ENCODE data around the gene ZNF141. TPM values are rescaled to one million over a fixed set of nuclear protein-coding genes. Genes with fewer than 3 reads are reported as not detected.
"Not testable (repeated sequence)": the region's sequence is repeated elsewhere in the genome, so short reads cannot be mapped to it uniquely, and the experiment has no call there.

Gene ZNF141
- total RNA-seq = 10 to 100 TPM; 55.2 to 59.6 TPM
- 1 to 10 TPM; 7.5 to 9.3 TPM for polyA plus RNA-seq

- Histone ChIP-seq H3K4me1 (ENCODE audit: insufficient read depth, low read length) (peaks cover 15% of the 10 kb centered on the region), H3K27me3 (ENCODE audit: insufficient read depth, low read length) (no peaks in the 10 kb centered on the region), H3K4me3 (ENCODE audit: low read length in 2 of 2) (peak within 1 kb of the TSS; percentile 68 to 99), H3K9me3 (ENCODE audit: control insufficient read depth in 1 of 2, low read length in 2 of 2) (peaks cover 0 to 19% of the 10 kb centered on the region in 2 donors), H3K27ac (ENCODE audit: low read depth, low read length) (peak within 1 kb of the TSS; percentile 78), H3K36me3 (ENCODE audit: insufficient read depth, low read length) (no peaks in the 10 kb centered on the region)
- Mint-ChIP-seq H3K4me1 (peaks cover 19 to 54% (median 35%) of the 10 kb centered on the region in 4 donors), H3K27me3 (peaks cover 0 to 3% of the 10 kb centered on the region in 2 donors), H3K9me3 (peaks cover 2 to 57% (median 39%) of the 10 kb centered on the region in 8 donors), H3K36me3 (peaks cover 37 to 49% of the 10 kb centered on the region in 2 donors), H3K4me3 (peak within 1 kb of the TSS; percentile 96 to 100 (median 99)), H3K27ac (peak within 1 kb of the TSS; percentile 98 to 99 (median 99))
- peak; percentile 90 to 97 (median 94) for DNase-seq
- CTCF ChIA-PET (ENCODE audit: partially characterized antibody) = interaction anchor here (1.3 kb wide), 2 partner anchors 94 to 137 kb away, joined by 3 to 4 read pairs; no protein-coding TSS in a partner anchor
- POLR2A ChIA-PET (ENCODE audit: partially characterized antibody) = interaction anchor here (0.7 to 3.2 kb wide), 6 partner anchors 9 to 286 kb away, joined by 3 to 33 read pairs (median 4); partner anchors contain the start of genes PIGG, ZNF718 and ZNF721
- intact Hi-C loops (cut with micrococcal nuclease) = loop anchor here (1.0 to 5.0 kb wide), 4 partner anchors 137 to 335 kb away; partner anchors contain the start of genes ATP5ME, MYL5, PIGG and ZNF718
Measured at GRCh38 chr4:337143-337931, at the start of gene ZNF141. Gene ZNF141, plus strand, starts transcription at chr4:337814. Its CDS starts 170 bp downstream, at chr4:337984.

DNA sequence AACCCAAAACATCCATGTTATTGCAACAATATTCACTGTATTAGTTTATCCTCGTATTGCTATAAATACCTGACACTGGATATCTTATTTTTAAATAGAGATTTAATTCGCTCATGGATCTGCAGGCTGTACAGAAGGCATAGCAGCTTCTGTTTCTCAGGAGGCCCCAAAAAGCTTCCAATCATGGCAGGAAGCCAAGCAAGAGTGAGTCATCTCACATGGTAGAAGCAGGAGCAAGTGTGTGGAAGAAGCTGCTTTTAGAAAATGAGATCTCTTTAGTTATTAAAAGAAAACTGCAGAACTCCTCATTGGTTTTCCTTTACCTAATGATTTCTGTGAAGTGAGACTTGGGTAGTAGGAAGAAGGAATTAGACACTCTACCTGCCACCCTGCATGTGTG lies 48.7 kb upstream of the ZNF141 start:
- H3K27me3 Mint-ChIP-seq = no peaks in the 10 kb centered on the region
- H3K4me1 ChIP-seq (ENCODE audit: insufficient read depth, low read length) = no peaks in the 10 kb centered on the region
- H3K4me3 Mint-ChIP-seq = no peak overlapping the region
- POLR2A ChIA-PET (ENCODE audit: partially characterized antibody) = no interaction called here
- no peaks in the 10 kb centered on the region for H3K9me3 ChIP-seq (ENCODE audit: control insufficient read depth in 1 of 2, low read length in 2 of 2)
- peaks cover 1 to 6% of the 10 kb centered on the region in 2 donors for H3K36me3 Mint-ChIP-seq
- H3K4me1 Mint-ChIP-seq = no peaks in the 10 kb centered on the region
- intact Hi-C loops (cut with micrococcal nuclease) = no loop called here
- CTCF ChIA-PET (ENCODE audit: partially characterized antibody) = no interaction called here
- H3K4me3 ChIP-seq (ENCODE audit: low read length in 2 of 2) = no peak overlapping the region
- H3K9me3 Mint-ChIP-seq = peaks cover 0 to 60% (median 42%) of the 10 kb centered on the region in 8 donors
- H3K27ac ChIP-seq (ENCODE audit: low read depth, low read length) = no peak overlapping the region
- no peaks in the 10 kb centered on the region for H3K36me3 ChIP-seq (ENCODE audit: insufficient read depth, low read length)
- no peak overlapping the region for H3K27ac Mint-ChIP-seq
- H3K27me3 ChIP-seq (ENCODE audit: insufficient read depth, low read length) = no peaks in the 10 kb centered on the region
- no peak for DNase-seq

DNA sequence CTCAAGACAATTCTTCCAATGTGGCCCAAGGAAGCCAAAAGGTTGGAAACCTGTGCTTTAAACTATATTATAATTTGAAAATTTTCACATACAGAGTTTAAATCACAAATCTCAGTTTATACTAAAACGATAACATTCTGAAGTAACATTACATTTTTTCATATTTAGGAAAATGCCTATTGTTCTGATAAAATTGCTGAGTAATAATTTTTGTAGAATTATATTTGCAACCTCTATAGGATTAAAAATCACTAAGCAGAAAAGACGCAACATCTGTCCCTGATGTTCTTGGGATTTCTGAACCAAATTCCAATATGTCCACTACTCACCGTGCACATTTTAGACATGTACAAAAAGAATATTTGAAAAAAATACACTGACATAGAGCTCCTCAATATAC lies 42.9 kb upstream of the ZNF141 start:
- H3K4me1 Mint-ChIP-seq = no peaks in the 10 kb centered on the region
- ChIA-PET POLR2A (ENCODE audit: partially characterized antibody) (no interaction called here), CTCF (ENCODE audit: partially characterized antibody) (no interaction called here)
- Histone ChIP-seq H3K27me3 (ENCODE audit: insufficient read depth, low read length) (no peaks in the 10 kb centered on the region), H3K9me3 (ENCODE audit: control insufficient read depth in 1 of 2, low read length in 2 of 2) (no peaks in the 10 kb centered on the region), H3K4me3 (ENCODE audit: low read length in 2 of 2) (no peak overlapping the region), H3K36me3 (ENCODE audit: insufficient read depth, low read length) (no peaks in the 10 kb centered on the region), H3K4me1 (ENCODE audit: insufficient read depth, low read length) (no peaks in the 10 kb centered on the region), H3K27ac (ENCODE audit: low read depth, low read length) (no peak overlapping the region)
- intact Hi-C loops (cut with micrococcal nuclease) = no loop called here
- H3K36me3 Mint-ChIP-seq = peaks cover 0 to 3% of the 10 kb centered on the region in 2 donors
- no peak overlapping the region for H3K4me3 Mint-ChIP-seq
- DNase-seq = no peak
- no peaks in the 10 kb centered on the region for H3K27me3 Mint-ChIP-seq
- peaks cover 2 to 31% (median 14%) of the 10 kb centered on the region in 8 donors for H3K9me3 Mint-ChIP-seq
- H3K27ac Mint-ChIP-seq = no peak overlapping the region

- Mint-ChIP-seq H3K36me3 (peaks cover 9 to 10% of the 10 kb centered on the region in 2 donors), H3K27me3 (peaks cover 11 to 14% of the 10 kb centered on the region in 2 donors), H3K27ac (no peak overlapping the region), H3K9me3 (peaks cover 4 to 69% (median 54%) of the 10 kb centered on the region in 8 donors), H3K4me3 (no peak overlapping the region), H3K4me1 (peaks cover 3 to 13% (median 12%) of the 10 kb centered on the region in 4 donors)
- Histone ChIP-seq H3K4me1 (ENCODE audit: insufficient read depth, low read length) (peaks cover 10% of the 10 kb centered on the region), H3K36me3 (ENCODE audit: insufficient read depth, low read length) (no peaks in the 10 kb centered on the region), H3K4me3 (ENCODE audit: low read length in 2 of 2) (no peak overlapping the region), H3K9me3 (ENCODE audit: control insufficient read depth in 1 of 2, low read length in 2 of 2) (peaks cover 0 to 9% of the 10 kb centered on the region in 2 donors), H3K27me3 (ENCODE audit: insufficient read depth, low read length) (no peaks in the 10 kb centered on the region), H3K27ac (ENCODE audit: low read depth, low read length) (no peak overlapping the region)
- POLR2A ChIA-PET (ENCODE audit: partially characterized antibody) = no interaction called here
- no peak for DNase-seq
- intact Hi-C loops (cut with micrococcal nuclease) = no loop called here
- CTCF ChIA-PET (ENCODE audit: partially characterized antibody) = no interaction called here
Measured at GRCh38 chr4:302381-302780, 35.2 kb upstream of the ZNF141 start.

DNA sequence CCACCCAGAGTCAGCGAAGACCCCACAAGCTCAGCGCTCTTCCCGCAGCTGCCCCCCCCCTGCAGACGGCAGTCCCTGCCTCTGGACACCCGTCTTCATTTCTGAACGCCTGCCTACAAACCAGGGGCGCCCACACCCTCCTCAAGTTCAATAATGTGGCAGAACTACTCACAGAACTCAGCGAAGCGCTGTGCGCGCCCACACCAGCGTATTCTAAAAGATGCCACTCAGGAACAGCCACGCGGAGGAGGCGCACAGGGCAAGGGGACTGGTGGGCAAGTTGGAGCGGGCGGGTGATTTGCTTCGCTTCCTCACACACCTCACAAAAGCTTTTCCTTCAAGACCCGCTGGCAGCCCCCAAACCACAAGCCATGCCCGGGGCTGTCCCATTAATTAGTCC lies 33.1 kb upstream of the ZNF141 start:
- DNase-seq; POLR2A ChIA-PET (ENCODE audit: partially characterized antibody); H3K27ac ChIP-seq (ENCODE audit: low read depth, low read length); CTCF ChIA-PET (ENCODE audit: partially characterized antibody); H3K9me3 ChIP-seq (ENCODE audit: control insufficient read depth in 1 of 2, low read length in 2 of 2); H3K4me3 Mint-ChIP-seq; H3K36me3 ChIP-seq (ENCODE audit: insufficient read depth, low read length); intact Hi-C loops (cut with micrococcal nuclease); H3K27ac Mint-ChIP-seq; H3K27me3 ChIP-seq (ENCODE audit: insufficient read depth, low read length); H3K4me3 ChIP-seq (ENCODE audit: low read length in 2 of 2): not testable (repeated sequence)
- peaks cover 4 to 79% (median 62%) of the 10 kb centered on the region in 8 donors for H3K9me3 Mint-ChIP-seq
- peaks cover 10% of the 10 kb centered on the region for H3K4me1 ChIP-seq (ENCODE audit: insufficient read depth, low read length)
- peaks cover 3 to 13% (median 12%) of the 10 kb centered on the region in 4 donors for H3K4me1 Mint-ChIP-seq
- peaks cover 11 to 14% of the 10 kb centered on the region in 2 donors for H3K27me3 Mint-ChIP-seq
- H3K36me3 Mint-ChIP-seq = peaks cover 10 to 12% of the 10 kb centered on the region in 2 donors

- Mint-ChIP-seq H3K27me3 (peaks cover 11 to 14% of the 10 kb centered on the region in 2 donors), H3K4me3 (peak within 1 kb of the TSS in 3 of 8 donors; percentile 9 to 45 (median 44)), H3K36me3 (peaks cover 10 to 12% of the 10 kb centered on the region in 2 donors), H3K27ac (no peak within 1 kb of the TSS), H3K4me1 (peaks cover 3 to 13% (median 12%) of the 10 kb centered on the region in 4 donors), H3K9me3 (peaks cover 4 to 84% (median 64%) of the 10 kb centered on the region in 8 donors)
- H3K4me3 ChIP-seq (ENCODE audit: low read length in 2 of 2) = no peak within 1 kb of the TSS
- DNase-seq = no peak
- POLR2A ChIA-PET (ENCODE audit: partially characterized antibody) = no interaction called here
- no peak within 1 kb of the TSS for H3K27ac ChIP-seq (ENCODE audit: low read depth, low read length)
- CTCF ChIA-PET (ENCODE audit: partially characterized antibody) = no interaction called here
- H3K4me1 ChIP-seq (ENCODE audit: insufficient read depth, low read length) = peaks cover 10% of the 10 kb centered on the region
- peaks cover 0 to 9% of the 10 kb centered on the region in 2 donors for H3K9me3 ChIP-seq (ENCODE audit: control insufficient read depth in 1 of 2, low read length in 2 of 2)
- H3K36me3 ChIP-seq (ENCODE audit: insufficient read depth, low read length) = no peaks in the 10 kb centered on the region
- intact Hi-C loops (cut with micrococcal nuclease) = no loop called here
- H3K27me3 ChIP-seq (ENCODE audit: insufficient read depth, low read length) = no peaks in the 10 kb centered on the region
Measured at GRCh38 chr4:304969-305680, 32.5 kb upstream of the ZNF141 start, which contains the start of gene ZNF732. Gene ZNF732, minus strand, starts transcription at chr4:305474. Its CDS starts 164 bp downstream, at chr4:305310.

DNA sequence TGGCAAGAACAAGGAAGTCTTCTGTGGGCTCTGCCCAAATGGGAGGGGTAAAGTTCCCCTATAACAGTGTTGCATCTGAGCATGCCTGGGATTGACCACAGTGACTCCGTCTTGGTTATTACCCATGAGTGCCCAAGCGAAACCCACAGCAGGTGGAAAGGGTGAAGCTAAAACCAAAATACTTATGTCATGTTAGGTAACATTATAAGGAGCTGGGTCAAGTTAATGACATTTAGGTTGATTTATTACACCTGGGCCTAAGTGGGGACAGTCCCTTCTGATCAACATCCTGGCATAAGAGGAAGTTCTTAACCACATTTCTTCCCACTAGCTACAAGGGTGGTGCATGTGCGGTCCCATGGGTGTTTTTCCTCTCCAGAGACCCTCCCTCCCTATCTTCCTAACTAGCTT lies 31.1 kb upstream of the ZNF141 start:
- DNase-seq = no peak
- Histone ChIP-seq H3K9me3 (ENCODE audit: control insufficient read depth in 1 of 2, low read length in 2 of 2) (peaks cover 0 to 9% of the 10 kb centered on the region in 2 donors), H3K4me3 (ENCODE audit: low read length in 2 of 2) (no peak overlapping the region), H3K4me1 (ENCODE audit: insufficient read depth, low read length) (peaks cover 10% of the 10 kb centered on the region), H3K36me3 (ENCODE audit: insufficient read depth, low read length) (no peaks in the 10 kb centered on the region), H3K27ac (ENCODE audit: low read depth, low read length) (no peak overlapping the region), H3K27me3 (ENCODE audit: insufficient read depth, low read length) (no peaks in the 10 kb centered on the region)
- Mint-ChIP-seq H3K36me3 (peaks cover 11 to 14% of the 10 kb centered on the region in 2 donors), H3K9me3 (peaks cover 4 to 85% (median 67%) of the 10 kb centered on the region in 8 donors), H3K27ac (peak overlapping the region in 1 of 7 donors; percentile 52), H3K4me3 (peak overlapping the region in 3 of 8 donors; percentile 10 to 44 (median 25)), H3K4me1 (peaks cover 3 to 13% (median 12%) of the 10 kb centered on the region in 4 donors), H3K27me3 (peaks cover 14% of the 10 kb centered on the region in 2 donors)
- intact Hi-C loops (cut with micrococcal nuclease) = no loop called here
- CTCF ChIA-PET (ENCODE audit: partially characterized antibody) = no interaction called here
- POLR2A ChIA-PET (ENCODE audit: partially characterized antibody) = no interaction called here

All from CD4-positive, alpha-beta memory T cell (primary cell).